HG02610 (cell line): ENCODE results near the gene CDK14.
A peak's percentile ranks its signal among the peaks of the same experiment; 100 is the strongest.

Experiments used
- ATAC-seq: cut with Tn5 transposase; IDR thresholded peaks from one replicate; pipeline ENCODE4 v1.9.1; 2021; ENCODE audit warnings: mild to moderate bottlenecking, moderate library complexity; ENCODE audit not compliant: unreplicated experiment

Gene CDK14

GRCh38 chr7:90595801-90596670 is at the start of gene CDK14:
Gene CDK14 (plus strand): TSS chr7:90596321. CDS start chr7:90596628, 307 bp downstream.
- ATAC-seq, result peak; percentile 47

- ATAC-seq, result no peak
Measured at GRCh38 chr7:90551036-90551435, 45.1 kb upstream of the CDK14 start.

- ATAC-seq, result no peak
Measured at GRCh38 chr7:90552521-90552920, 43.6 kb upstream of the CDK14 start.

GRCh38 chr7:90560730-90561129 is 35.4 kb upstream of the CDK14 start:
- ATAC-seq, result no peak

GRCh38 chr7:90563286-90563685 is 32.8 kb upstream of the CDK14 start:
- no peak for ATAC-seq

GRCh38 chr7:90564455-90564854 is 31.7 kb upstream of the CDK14 start:
- ATAC-seq, result no peak

GRCh38 chr7:90568213-90568612 is 27.9 kb upstream of the CDK14 start:
- ATAC-seq, result no peak

- no peak for ATAC-seq
Measured at GRCh38 chr7:90569368-90569767, 26.8 kb upstream of the CDK14 start.

GRCh38 chr7:90570373-90570959 is 25.7 kb upstream of the CDK14 start:
- ATAC-seq, result no peak

GRCh38 chr7:90574146-90574819 is 21.8 kb upstream of the CDK14 start:
- no peak for ATAC-seq

GRCh38 chr7:90574820-90575187 is 21.3 kb upstream of the CDK14 start:
- no peak for ATAC-seq

- no peak for ATAC-seq
Measured at GRCh38 chr7:90579181-90579688, 16.9 kb upstream of the CDK14 start.

GRCh38 chr7:90580051-90580450 is 16.1 kb upstream of the CDK14 start:
- no peak for ATAC-seq

GRCh38 chr7:90582164-90582563 is 14.0 kb upstream of the CDK14 start:
- no peak for ATAC-seq

GRCh38 chr7:90584378-90584777 is 11.7 kb upstream of the CDK14 start:
- no peak for ATAC-seq

GRCh38 chr7:90586091-90586490 is 10.0 kb upstream of the CDK14 start:
- ATAC-seq, result no peak

GRCh38 chr7:90587766-90588165 is 8.4 kb upstream of the CDK14 start:
- ATAC-seq, result no peak

GRCh38 chr7:90592033-90592432 is 4.1 kb upstream of the CDK14 start:
- no peak for ATAC-seq

- ATAC-seq, result no peak
Measured at GRCh38 chr7:90593205-90593604, 2.9 kb upstream of the CDK14 start.

- ATAC-seq, result no peak
Measured at GRCh38 chr7:90594751-90595317, 1.3 kb upstream of the CDK14 start.

GRCh38 chr7:90595342-90595800 is 750 bp upstream of the CDK14 start:
- ATAC-seq, result peak; percentile 2
